ENCODE measurements around the gene CCDC33. TPM values are rescaled to one million over a fixed set of nuclear protein-coding genes. Genes with fewer than 3 reads are reported as not detected.

Gene CCDC33
- total RNA-seq, 1 experiment from 2014 or later: not detected

DNA sequence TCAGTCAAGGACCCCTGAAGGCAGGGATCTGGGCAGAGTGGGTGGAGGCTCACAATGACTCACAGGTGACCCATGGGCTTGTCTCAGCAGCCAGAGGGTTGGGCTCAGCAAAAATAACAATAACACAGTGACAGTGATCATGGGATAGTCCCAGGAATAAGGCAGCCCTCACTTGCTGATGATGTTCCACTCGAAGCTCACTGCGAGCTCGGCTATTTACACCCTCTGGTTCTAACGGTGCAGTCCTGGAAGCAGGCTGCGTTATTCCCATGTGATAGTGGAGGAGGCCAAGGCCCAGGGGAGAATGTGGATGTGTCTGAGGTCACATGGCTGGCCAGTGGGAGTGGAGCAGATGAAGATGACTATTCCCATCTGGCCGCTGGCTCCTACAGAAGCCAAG lies 16.2 kb downstream of the CCDC33 start:
- BruUV-seq (replicated peaks): no TSS peak
- no peaks in the 10 kb centered on the region for H3K9me3 ChIP-seq
- Mint-ChIP-seq H3K4me3 (ENCODE audit: unreplicated experiment) (no peak overlapping the region), H3K27ac (ENCODE audit: unreplicated experiment) (no peak overlapping the region), H3K4me1 (ENCODE audit: low read depth, unreplicated experiment) (no peaks in the 10 kb centered on the region), H3K27me3 (ENCODE audit: insufficient read depth, unreplicated experiment) (peaks cover 19% of the 10 kb centered on the region), H3K36me3 (ENCODE audit: insufficient read depth, unreplicated experiment) (no peaks in the 10 kb centered on the region), H3K9me3 (ENCODE audit: unreplicated experiment) (no peaks in the 10 kb centered on the region)
- ChIA-PET CTCF (interaction anchor here (0.6 kb wide), 1 partner anchor 46 kb away, joined by 3 read pairs; no protein-coding TSS in a partner anchor), POLR2A (interaction anchor here (0.5 kb wide), 1 partner anchor 379 kb away, joined by 3 read pairs; no protein-coding TSS in a partner anchor)
- H3K27me3 ChIP-seq (replicated peaks; ENCODE audit: control insufficient read depth, insufficient read depth, low read length): no peaks in the 10 kb centered on the region
- DNase-seq: no peak
- intact Hi-C loops (cut with micrococcal nuclease; ENCODE audit: unreplicated experiment): no loop called here
- H3K36me3 ChIP-seq (ENCODE audit: control insufficient read depth, insufficient read depth, low read length): no peaks in the 10 kb centered on the region
- TF ChIP-seq CTCF (IDR thresholded peaks at IDR 0.05; ENCODE audit: insufficient read depth in 1 of 2, low read depth in 1 of 2, low read length in 1 of 2, severe bottlenecking in 1 of 2, unreplicated experiment in 1 of 2): no peak
- H3K4me1 ChIP-seq: no peaks in the 10 kb centered on the region
- no peak overlapping the region for H3K4me3 ChIP-seq (ENCODE audit: low read depth, low read length)

DNA sequence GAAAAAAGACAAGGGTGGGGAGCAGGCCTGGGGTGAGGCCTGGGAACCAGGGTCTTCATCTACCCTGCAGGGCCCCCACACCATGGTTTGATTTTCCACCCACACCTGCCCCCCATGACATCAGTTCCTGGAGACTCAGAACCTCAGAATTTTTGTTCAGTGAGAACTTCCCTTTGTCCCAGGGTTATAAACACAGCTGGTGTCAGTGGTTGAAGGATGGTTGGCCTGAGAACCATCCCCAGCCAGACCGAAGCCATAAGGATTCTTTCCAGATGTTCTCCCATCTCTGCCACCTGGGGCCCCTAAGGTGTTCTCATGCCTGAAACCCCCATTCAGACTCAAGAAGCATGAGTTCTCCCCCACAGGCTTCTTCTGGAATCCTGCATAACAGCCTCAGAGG lies 16.6 kb downstream of the CCDC33 start:
- Histone ChIP-seq H3K9me3 (no peaks in the 10 kb centered on the region), H3K4me1 (no peaks in the 10 kb centered on the region), H3K36me3 (ENCODE audit: control insufficient read depth, insufficient read depth, low read length) (no peaks in the 10 kb centered on the region), H3K4me3 (ENCODE audit: low read depth, low read length) (no peak overlapping the region), H3K27me3 (replicated peaks; ENCODE audit: control insufficient read depth, insufficient read depth, low read length) (no peaks in the 10 kb centered on the region)
- peaks cover 21% of the 10 kb centered on the region for H3K27me3 Mint-ChIP-seq (ENCODE audit: insufficient read depth, unreplicated experiment)
- DNase-seq: no peak
- H3K9me3 Mint-ChIP-seq (ENCODE audit: unreplicated experiment): no peaks in the 10 kb centered on the region
- no peak for TF ChIP-seq CTCF (IDR thresholded peaks at IDR 0.05; ENCODE audit: insufficient read depth in 1 of 2, low read depth in 1 of 2, low read length in 1 of 2, severe bottlenecking in 1 of 2, unreplicated experiment in 1 of 2)
- H3K4me3 Mint-ChIP-seq (ENCODE audit: unreplicated experiment): no peak overlapping the region
- ChIA-PET POLR2A (no interaction called here), CTCF (interaction anchor here (0.6 kb wide), 1 partner anchor 46 kb away, joined by 3 read pairs; no protein-coding TSS in a partner anchor)
- BruUV-seq (replicated peaks): no TSS peak
- H3K36me3 Mint-ChIP-seq (ENCODE audit: insufficient read depth, unreplicated experiment): no peaks in the 10 kb centered on the region
- intact Hi-C loops (cut with micrococcal nuclease; ENCODE audit: unreplicated experiment): no loop called here
- no peaks in the 10 kb centered on the region for H3K4me1 Mint-ChIP-seq (ENCODE audit: low read depth, unreplicated experiment)
- no peak overlapping the region for H3K27ac Mint-ChIP-seq (ENCODE audit: unreplicated experiment)

DNA sequence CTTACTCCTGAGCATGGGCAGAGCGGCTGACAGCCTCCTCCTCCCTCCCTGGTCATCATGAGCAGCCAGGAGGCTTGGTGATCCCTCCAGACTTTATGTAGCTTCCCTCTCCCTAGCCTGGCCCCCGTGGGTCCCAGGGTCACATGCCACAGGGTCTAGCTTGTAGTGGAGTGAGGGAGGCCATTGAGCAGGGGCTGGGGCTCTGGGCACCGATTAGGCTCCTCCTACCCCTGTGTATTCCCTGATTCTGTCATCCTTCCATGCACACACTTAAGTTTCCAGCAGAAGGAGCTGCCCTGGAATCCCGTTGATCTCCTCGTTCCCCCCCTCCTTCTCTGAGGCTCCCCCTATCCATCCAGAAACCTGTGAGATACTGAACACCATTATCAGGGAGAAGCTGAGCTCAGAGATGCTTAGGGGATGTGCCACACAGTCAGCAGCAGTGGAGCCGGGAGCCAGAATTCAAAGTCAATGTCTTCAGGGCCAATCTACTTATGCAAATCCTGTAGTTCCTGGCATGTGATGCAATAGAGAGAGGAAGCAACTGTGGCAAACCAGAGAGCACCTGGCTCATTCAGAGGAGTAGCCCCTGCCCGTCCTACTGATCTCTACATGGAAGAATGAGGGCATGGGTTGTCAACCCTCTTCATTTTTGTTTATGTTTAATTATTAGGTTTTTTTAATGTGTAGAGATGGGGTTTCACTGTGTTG lies 17.2 kb downstream of the CCDC33 start:
- BruUV-seq (replicated peaks): no TSS peak
- no peaks in the 10 kb centered on the region for H3K36me3 ChIP-seq (ENCODE audit: control insufficient read depth, insufficient read depth, low read length)
- no peaks in the 10 kb centered on the region for H3K27me3 ChIP-seq (replicated peaks; ENCODE audit: control insufficient read depth, insufficient read depth, low read length)
- ChIA-PET CTCF (interaction anchor here (0.8 kb wide), 1 partner anchor 69 kb away, joined by 4 read pairs; no protein-coding TSS in a partner anchor), POLR2A (no interaction called here)
- H3K4me1 Mint-ChIP-seq (ENCODE audit: low read depth, unreplicated experiment): no peaks in the 10 kb centered on the region
- H3K27ac Mint-ChIP-seq (ENCODE audit: unreplicated experiment): no peak overlapping the region
- no peak for TF ChIP-seq CTCF (IDR thresholded peaks at IDR 0.05; ENCODE audit: insufficient read depth in 1 of 2, low read depth in 1 of 2, low read length in 1 of 2, severe bottlenecking in 1 of 2, unreplicated experiment in 1 of 2)
- H3K9me3 Mint-ChIP-seq (ENCODE audit: unreplicated experiment): no peaks in the 10 kb centered on the region
- no peaks in the 10 kb centered on the region for H3K9me3 ChIP-seq
- intact Hi-C loops (cut with micrococcal nuclease; ENCODE audit: unreplicated experiment): no loop called here
- H3K4me3 Mint-ChIP-seq (ENCODE audit: unreplicated experiment): no peak overlapping the region
- no peak overlapping the region for H3K4me3 ChIP-seq (ENCODE audit: low read depth, low read length)
- DNase-seq: no peak
- H3K27me3 Mint-ChIP-seq (ENCODE audit: insufficient read depth, unreplicated experiment): peaks cover 24% of the 10 kb centered on the region
- H3K36me3 Mint-ChIP-seq (ENCODE audit: insufficient read depth, unreplicated experiment): no peaks in the 10 kb centered on the region
- no peaks in the 10 kb centered on the region for H3K4me1 ChIP-seq
